ENCODE results near the gene UMODL1.
"Not testable (repeated sequence)": the region's sequence is repeated elsewhere in the genome, so short reads cannot be mapped to it uniquely, and the experiment has no call there.

The UMODL1 gene

GRCh38 chr21:42171091-42172053 is 100.3 kb downstream of the UMODL1 start:
- DNase-seq: no peak

- no peak for DNase-seq
Observed at GRCh38 chr21:42172596-42173483, 101.7 kb downstream of the UMODL1 start.

- DNase-seq: no peak
Observed at GRCh38 chr21:42174173-42174572, 103.1 kb downstream of the UMODL1 start.

- DNase-seq: no peak
Observed at GRCh38 chr21:42175110-42175710, 104.1 kb downstream of the UMODL1 start.

- no peak for DNase-seq
Observed at GRCh38 chr21:42176859-42177258, 105.7 kb downstream of the UMODL1 start.

- DNase-seq: no peak
Observed at GRCh38 chr21:42179316-42179715, 108.2 kb downstream of the UMODL1 start.

- DNase-seq: not testable (repeated sequence)
Observed at GRCh38 chr21:42180001-42180400, 108.9 kb downstream of the UMODL1 start.

GRCh38 chr21:42182713-42183371 is 111.7 kb downstream of the UMODL1 start:
- DNase-seq: no peak

- no peak for DNase-seq
Observed at GRCh38 chr21:42183374-42184266, 112.5 kb downstream of the UMODL1 start.

GRCh38 chr21:42186591-42186990 is 115.5 kb downstream of the UMODL1 start:
- no peak for DNase-seq

- peak; percentile 52 to 96 (median 72) for DNase-seq
Observed at GRCh38 chr21:42187976-42188653, 117.0 kb downstream of the UMODL1 start.

GRCh38 chr21:42188663-42189062 is 117.5 kb downstream of the UMODL1 start:
- no peak for DNase-seq

- no peak for DNase-seq
Observed at GRCh38 chr21:42189431-42189830, 118.3 kb downstream of the UMODL1 start.

GRCh38 chr21:42189860-42190485 is 118.9 kb downstream of the UMODL1 start:
- DNase-seq: peak in 1 of 5 donors; percentile 72

GRCh38 chr21:42190486-42190863 is 119.4 kb downstream of the UMODL1 start:
- no peak for DNase-seq

- no peak for DNase-seq
Observed at GRCh38 chr21:42191064-42191463, 119.9 kb downstream of the UMODL1 start.

- DNase-seq: no peak
Observed at GRCh38 chr21:42191696-42192595, 120.8 kb downstream of the UMODL1 start.

Measured in T-helper 1 cell (primary cell).